ENCODE results near the gene SNCAIP. TPM values are rescaled to one million over a fixed set of nuclear protein-coding genes. Genes with fewer than 3 reads are reported as not detected.

Gene SNCAIP
- total RNA-seq, 1 experiment from 2014 or later: 3.0 TPM

DNA sequence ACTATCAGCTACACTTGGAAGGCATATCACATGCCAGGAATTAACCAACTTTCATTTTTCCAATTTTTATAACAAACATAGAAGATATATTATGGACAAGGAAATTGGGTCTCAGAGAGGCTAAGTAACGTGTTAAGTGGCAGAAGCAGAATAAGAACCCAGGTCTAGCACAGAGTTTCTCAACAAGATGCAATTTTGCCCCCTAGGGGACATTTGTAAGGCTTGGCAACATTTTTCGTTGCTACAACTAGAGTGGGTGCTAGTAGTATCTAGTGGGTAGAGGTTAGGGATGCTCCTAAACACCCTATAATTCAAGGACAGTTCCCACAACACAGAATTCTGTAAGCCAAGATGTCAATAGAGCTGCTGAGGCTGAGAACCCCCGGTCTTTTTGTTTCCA lies 180.6 kb downstream of the SNCAIP start:
- Histone ChIP-seq H3K4me1 (ENCODE audit: insufficient read depth, low read length) (no peaks in the 10 kb centered on the region), H3K79me2 (ENCODE audit: insufficient read depth, low read length) (no peaks in the 10 kb centered on the region), H2BK5ac (ENCODE audit: insufficient read length, low read length) (no peak overlapping the region), H2BK15ac (ENCODE audit: low read depth, low read length) (no peak overlapping the region), H3K9me3 (ENCODE audit: control insufficient read depth, low read depth, low read length) (no peaks in the 10 kb centered on the region), H2BK12ac (ENCODE audit: insufficient read length, low read depth, low read length) (no peak overlapping the region), H2AK5ac (ENCODE audit: insufficient read length, low read length) (no peak overlapping the region), H3K56ac (ENCODE audit: insufficient read length, low read depth, low read length) (no peak overlapping the region), H2BK20ac (ENCODE audit: low read depth, low read length, poor library complexity, severe bottlenecking) (no peak overlapping the region), H3K9ac (ENCODE audit: extremely low read depth, insufficient read length, low read length) (no peak overlapping the region), H4K5ac (ENCODE audit: insufficient read length, low read depth, low read length) (no peak overlapping the region), H4K20me1 (ENCODE audit: control insufficient read depth, insufficient read depth, insufficient read length) (no peaks in the 10 kb centered on the region), H3T11ph (ENCODE audit: low read length) (no peak overlapping the region), H2BK120ac (ENCODE audit: low read depth, low read length, poor library complexity, severe bottlenecking) (no peak overlapping the region), H3K4me2 (ENCODE audit: insufficient read depth, insufficient read length, low read length) (no peak overlapping the region), H4K91ac (ENCODE audit: insufficient read length, low read depth, low read length) (no peak overlapping the region), H3K27me3 (ENCODE audit: insufficient read depth, low read length) (no peaks in the 10 kb centered on the region), H2AFZ (ENCODE audit: low read length) (no peak overlapping the region), H3K4ac (ENCODE audit: low read depth, low read length) (no peak overlapping the region), H4K8ac (replicated peaks; ENCODE audit: insufficient read length, low read depth, low read length) (no peak overlapping the region), H3K23me2 (ENCODE audit: insufficient read length, low read depth, low read length, poor library complexity, severe bottlenecking) (no peaks in the 10 kb centered on the region), H3K14ac (ENCODE audit: insufficient read depth, low read length) (no peak overlapping the region), H3K23ac (ENCODE audit: insufficient read length, low read depth, low read length) (no peak overlapping the region), H3K27ac (ENCODE audit: insufficient read length, low read depth, low read length) (no peak overlapping the region), H3K79me1 (ENCODE audit: insufficient read depth, low read depth, low read length, poor library complexity, severe bottlenecking) (no peaks in the 10 kb centered on the region), H3K18ac (ENCODE audit: insufficient read length, low read depth, low read length) (no peak overlapping the region)
- Mint-ChIP-seq H3K27me3 (ENCODE audit: low read depth) (no peaks in the 10 kb centered on the region), H3K27ac (no peak overlapping the region; a peak in 1 of 7 replicates), H3K9me3 (no peaks in the 10 kb centered on the region; a peak in 1 of 5 replicates), H3K36me3 (ENCODE audit: insufficient read depth in 1 of 3, low read depth in 3 of 3) (no peaks in the 10 kb centered on the region), H3K4me3 (no peak overlapping the region), H3K4me1 (peaks cover 6 to 7% of the 10 kb centered on the region in 2 experiments; a peak in 3 of 4 replicates)
- no peak for DNase-seq
- TF ChIP-seq, protein P1, sequence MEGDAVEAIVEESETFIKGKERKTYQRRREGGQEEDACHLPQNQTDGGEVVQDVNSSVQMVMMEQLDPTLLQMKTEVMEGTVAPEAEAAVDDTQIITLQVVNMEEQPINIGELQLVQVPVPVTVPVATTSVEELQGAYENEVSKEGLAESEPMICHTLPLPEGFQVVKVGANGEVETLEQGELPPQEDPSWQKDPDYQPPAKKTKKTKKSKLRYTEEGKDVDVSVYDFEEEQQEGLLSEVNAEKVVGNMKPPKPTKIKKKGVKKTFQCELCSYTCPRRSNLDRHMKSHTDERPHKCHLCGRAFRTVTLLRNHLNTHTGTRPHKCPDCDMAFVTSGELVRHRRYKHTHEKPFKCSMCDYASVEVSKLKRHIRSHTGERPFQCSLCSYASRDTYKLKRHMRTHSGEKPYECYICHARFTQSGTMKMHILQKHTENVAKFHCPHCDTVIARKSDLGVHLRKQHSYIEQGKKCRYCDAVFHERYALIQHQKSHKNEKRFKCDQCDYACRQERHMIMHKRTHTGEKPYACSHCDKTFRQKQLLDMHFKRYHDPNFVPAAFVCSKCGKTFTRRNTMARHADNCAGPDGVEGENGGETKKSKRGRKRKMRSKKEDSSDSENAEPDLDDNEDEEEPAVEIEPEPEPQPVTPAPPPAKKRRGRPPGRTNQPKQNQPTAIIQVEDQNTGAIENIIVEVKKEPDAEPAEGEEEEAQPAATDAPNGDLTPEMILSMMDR (conservative IDR thresholded peaks at IDR 0.05): peak; percentile 66
- WGBS (ENCODE audit: extremely low coverage, insufficient read length, low lambda C conversion rate): no CpG with 5 or more reads among the region's 3 CpGs
